GM19455 (cell line): ENCODE results near the gene COL17A1.

ENCODE experiments used
- ATAC-seq: cut with Tn5 transposase; IDR thresholded peaks from one replicate; pipeline ENCODE4 v1.9.1; 2021; ENCODE audit not compliant: unreplicated experiment

Gene COL17A1

GRCh38 chr10:104054430-104054829, 31.2 kb downstream of the COL17A1 start:
- ATAC-seq, result no peak

DNA sequence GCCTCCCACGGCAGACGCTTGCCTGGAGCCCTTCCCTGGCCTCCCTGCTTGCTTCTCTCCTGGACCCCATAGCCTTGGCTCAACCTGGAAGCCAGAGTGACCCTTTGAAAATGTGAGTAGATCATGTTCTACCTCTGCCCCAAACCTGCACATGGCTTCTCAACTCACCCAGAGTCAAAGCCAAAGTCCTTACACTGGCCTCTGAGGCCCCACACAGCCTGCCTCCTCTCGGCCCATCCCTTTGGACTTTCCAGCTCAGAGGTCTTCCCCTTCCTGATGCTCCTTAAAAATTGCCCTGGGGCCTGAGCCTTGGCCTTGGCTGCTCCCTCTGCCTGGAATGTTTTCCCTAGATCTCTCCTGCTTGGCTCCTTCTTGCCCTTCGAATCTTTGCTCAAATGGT, 32.5 kb downstream of the COL17A1 start:
- no peak for ATAC-seq

DNA sequence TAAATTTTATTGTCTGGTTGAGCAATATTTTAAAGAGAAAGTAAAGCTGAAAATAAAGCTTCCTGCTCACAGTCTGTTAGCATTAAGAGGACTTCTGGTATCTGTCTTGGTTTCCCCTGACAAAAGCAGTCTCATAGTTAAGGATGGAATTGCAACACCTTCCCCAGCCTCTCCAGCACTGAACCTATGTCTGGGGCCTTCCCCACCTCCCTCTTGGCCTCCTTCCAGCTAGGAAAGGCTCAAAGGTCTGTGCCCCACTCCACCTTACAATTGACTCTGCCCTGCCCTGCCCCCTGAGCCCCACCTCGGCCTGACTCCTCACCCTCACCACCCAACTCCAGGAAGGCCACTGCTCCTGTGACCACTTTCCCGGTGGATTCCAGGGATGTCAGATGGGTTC, 33.2 kb downstream of the COL17A1 start:
- no peak for ATAC-seq

- ATAC-seq, result no peak
These were observed 36.0 kb downstream of the COL17A1 start for GRCh38 chr10:104049504-104050250.

DNA sequence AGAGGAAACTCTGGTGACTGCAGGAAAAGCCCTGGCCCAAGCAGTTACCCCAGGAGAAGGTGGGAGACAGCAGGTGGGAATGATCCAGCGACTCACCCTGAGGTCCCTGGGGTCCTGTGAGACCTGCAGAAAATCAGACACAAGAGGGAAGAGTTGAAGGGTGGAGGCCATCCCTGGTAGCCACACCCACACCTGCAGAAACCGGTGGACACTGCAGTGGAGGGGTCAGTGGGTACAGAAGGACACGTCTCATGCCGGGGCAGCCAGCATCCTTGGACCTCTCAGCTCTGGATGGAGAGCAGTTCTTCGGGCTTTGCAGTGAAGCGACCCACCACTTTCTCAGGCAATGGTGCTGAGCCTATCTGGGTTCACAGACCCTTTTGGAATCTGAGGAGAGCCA, 39.0 kb downstream of the COL17A1 start:
- no peak for ATAC-seq

DNA sequence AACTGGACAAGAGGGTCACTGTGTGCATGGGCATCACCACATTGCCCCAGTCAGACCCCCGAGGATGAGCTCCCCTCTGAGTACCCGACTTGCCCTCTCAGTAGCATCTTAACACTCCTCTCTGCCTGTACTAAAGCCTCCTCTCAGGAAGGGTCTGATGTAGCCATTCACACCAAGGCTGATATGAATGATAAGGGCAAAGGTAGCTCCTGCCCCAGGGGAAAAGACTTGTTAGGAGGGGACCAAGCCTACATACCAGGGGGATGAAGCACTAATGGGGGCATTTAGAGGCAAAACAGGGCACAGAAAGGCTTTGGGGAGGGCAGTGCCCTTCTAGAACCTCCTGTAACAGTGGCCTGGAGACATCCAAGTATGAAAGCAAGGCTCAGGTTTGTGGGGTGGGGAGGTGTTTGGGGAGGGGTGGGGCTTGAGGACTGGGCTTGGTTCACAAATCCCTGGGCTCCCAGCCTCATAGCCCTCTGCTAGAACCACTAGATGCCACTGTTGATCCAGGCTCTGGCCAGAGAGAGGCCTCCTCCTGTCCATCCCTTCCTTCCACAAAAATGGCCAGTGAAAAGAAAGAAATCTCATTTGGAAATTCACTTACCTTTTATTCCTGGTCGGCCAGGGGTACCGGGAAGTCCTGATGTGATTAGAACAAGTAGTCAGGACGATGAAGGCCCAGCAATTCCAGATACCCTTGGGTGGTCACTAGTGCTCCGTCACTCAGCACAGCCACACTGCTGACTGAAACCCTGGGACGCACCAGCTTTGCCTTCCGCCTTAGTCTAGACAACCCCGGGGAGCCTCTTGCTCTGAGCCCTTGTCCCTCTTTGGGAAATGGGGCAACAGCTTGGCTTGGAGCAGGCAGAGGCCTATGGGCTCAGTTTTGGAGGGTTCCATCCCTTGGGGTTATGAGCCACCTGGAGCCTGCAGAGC, 40.3 kb downstream of the COL17A1 start:
- ATAC-seq, result no peak

DNA sequence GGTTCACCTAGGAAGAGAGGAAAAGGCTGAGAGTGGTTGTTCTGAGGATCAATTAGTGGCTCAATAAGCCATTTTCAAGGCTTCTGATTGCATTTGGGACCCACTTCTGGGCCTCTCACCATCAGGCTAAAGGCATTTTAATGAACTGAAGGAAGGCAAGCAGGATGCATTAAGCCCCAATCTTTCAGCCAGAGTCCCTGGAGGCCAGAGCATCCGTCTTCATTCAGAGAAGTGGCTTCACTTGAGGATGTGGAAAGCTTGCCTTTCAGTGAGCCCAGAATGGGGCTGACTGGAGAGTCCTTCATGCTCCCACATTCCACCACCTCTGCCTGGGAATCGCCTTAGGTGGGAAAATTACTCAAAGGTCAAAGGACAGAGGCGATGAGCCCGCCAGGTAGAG, 41.8 kb downstream of the COL17A1 start:
- no peak for ATAC-seq

DNA sequence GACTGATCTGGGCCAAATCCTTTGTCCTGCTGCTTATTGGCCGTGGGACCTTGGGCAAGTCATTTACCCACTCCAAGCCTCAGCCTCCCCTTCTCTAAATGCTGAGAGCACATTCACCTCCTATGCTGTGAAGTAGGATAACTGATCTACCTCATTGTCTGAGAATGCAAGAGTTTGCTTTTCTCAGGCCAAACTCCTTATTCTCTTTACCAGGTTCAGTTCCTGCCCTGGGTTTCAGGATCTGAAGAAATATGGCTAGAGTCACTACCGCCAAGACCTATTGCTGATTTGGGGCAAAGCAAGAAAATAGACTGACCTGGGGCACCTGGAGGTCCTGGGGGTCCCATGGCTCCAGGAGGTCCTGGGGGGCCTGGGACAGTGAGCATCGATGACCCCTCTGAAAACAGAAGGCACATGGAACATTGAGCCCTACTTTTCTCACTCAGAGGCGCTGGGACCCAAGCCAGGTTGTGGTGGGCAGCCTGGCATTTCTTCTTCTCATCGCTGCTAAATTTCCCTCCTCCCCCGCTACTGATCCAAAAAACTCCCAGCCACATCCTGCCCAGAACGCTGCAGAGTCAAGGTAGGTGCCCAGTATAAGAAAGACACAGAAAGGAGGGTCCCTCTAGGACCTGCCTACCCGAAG, 42.4 kb downstream of the COL17A1 start:
- no peak for ATAC-seq

- no peak for ATAC-seq
These were observed 43.7 kb downstream of the COL17A1 start for GRCh38 chr10:104041891-104042535.

GRCh38 chr10:104040862-104041789, 44.6 kb downstream of the COL17A1 start:
- no peak for ATAC-seq

DNA sequence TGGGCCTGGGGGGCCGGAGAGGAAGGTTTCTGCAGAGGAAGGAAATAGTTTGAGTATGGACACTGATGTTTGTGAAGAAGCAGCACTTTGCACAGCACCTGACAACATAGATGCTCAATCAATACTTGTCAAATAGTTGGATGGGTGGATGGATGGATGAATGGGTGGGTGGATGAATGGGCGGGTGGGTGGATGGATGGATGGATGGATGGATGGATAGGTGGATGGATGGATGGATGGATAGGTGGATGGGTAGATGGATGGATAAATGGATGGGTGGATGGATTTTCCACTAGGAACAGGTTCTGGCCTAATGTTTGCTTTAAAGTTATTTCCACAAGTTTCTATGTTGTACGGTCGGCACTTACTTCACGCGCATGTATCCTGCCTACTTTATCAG, 45.3 kb downstream of the COL17A1 start:
- no peak for ATAC-seq

DNA sequence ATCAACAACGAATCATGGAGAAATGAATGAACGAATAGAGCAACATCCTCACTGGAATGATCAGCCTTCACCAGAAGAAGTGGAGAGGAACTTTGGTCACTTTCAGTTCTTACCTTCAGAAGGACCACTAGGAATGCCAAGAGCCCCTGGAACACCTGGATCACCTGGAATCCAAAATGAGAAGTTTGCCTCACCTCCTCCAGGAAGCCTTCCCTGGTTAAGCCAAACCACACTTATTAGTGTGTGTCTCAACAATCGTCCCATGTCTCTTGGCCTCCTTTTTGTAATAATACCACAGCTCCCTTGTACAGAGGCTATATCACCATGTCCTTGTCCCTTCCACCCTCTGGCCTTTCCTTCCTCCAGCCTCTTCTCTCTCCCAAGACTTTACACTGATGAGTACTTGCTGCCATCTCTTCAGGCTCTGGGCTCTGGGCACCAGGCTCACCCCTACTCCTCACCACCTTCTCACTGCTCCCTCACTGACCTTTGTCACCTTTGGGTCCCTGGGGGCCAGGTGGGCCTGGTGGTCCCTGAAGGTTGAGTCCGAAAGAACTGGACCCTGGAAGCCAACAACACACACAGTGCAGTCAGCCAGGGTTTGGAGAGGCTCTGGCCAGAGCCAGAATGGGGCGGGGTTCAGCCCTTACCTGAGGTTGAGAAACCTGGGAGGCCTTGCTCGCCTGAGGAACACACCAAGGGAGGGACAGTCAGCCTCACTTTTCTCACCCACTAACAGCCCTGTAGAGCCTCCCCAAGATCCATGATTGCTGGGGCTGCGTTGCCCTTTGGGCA, 46.5 kb downstream of the COL17A1 start:
- no peak for ATAC-seq

- ATAC-seq, result no peak
These were observed 47.1 kb downstream of the COL17A1 start for GRCh38 chr10:104038537-104038936.

- ATAC-seq, result no peak
These were observed 48.3 kb downstream of the COL17A1 start for GRCh38 chr10:104037261-104037951.

GRCh38 chr10:104036518-104037260, 49.0 kb downstream of the COL17A1 start:
- no peak for ATAC-seq

DNA sequence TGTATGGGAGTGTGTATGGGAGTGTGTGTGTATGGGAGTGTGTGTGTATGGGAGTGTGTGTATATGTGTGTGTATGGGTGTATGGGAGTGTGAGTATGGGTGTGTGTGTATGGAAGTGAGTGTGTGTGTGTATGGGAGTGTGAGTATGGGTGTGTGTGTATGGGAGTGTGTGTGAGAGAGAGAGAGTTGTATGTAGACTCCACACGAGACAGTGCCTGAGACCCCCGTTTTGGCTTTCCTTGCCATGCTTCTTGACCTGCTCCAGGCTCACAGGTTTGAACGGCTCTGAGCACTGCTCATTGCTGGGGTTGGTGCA, 49.7 kb downstream of the COL17A1 start:
- no peak for ATAC-seq

DNA sequence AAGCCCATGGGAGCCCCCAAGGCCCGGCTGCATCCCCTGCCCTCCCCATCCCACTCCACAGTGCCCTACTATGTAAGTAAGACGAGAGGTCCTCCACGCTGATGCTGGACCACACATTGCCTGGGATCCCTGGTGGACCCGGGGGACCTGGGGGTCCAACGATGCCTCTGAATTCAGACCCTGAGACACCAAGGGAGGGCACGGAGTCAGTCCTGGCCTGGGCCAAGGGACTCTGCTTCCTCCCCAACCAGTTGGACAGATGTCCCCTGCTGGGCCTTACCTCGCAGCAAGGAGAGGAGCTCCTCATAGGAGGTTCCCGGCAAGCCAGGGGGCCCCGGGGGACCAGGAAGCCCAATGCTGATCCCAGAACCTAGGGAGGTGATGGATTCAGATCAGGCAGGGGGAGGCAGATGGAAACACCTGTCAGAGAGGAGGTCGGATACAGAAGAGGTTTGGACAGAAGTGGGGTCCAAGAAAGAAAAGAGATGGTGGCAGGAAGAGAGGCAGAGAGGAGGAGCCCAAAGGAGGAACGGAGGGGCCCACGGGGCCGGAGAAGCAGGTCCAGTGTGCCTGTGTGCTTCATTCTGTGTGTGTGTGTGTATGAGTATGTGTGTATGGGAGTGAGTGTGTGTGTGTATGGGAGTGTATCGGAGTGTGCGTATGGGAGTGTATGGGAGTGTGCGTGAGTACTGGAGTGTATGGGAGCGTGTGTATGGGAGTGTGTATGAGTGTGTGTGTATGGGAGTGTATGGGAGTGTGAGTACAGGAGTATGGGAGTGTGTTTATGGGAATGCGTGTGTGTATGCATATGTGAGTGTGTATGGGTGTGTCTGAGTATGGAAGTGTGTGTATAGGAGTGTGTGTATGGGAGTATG, 50.2 kb downstream of the COL17A1 start:
- ATAC-seq, result no peak
